GM19468 (cell line): ENCODE data around the gene DLGAP1.

Experiments used
- ATAC-seq: cut with Tn5 transposase; IDR thresholded peaks from one replicate; pipeline ENCODE4 v1.9.1; 2021; ENCODE audit warnings: mild to moderate bottlenecking, moderate library complexity, moderate number of reproducible peaks; ENCODE audit not compliant: unreplicated experiment; ENCODE audit errors: extremely low read depth

The DLGAP1 gene

DNA sequence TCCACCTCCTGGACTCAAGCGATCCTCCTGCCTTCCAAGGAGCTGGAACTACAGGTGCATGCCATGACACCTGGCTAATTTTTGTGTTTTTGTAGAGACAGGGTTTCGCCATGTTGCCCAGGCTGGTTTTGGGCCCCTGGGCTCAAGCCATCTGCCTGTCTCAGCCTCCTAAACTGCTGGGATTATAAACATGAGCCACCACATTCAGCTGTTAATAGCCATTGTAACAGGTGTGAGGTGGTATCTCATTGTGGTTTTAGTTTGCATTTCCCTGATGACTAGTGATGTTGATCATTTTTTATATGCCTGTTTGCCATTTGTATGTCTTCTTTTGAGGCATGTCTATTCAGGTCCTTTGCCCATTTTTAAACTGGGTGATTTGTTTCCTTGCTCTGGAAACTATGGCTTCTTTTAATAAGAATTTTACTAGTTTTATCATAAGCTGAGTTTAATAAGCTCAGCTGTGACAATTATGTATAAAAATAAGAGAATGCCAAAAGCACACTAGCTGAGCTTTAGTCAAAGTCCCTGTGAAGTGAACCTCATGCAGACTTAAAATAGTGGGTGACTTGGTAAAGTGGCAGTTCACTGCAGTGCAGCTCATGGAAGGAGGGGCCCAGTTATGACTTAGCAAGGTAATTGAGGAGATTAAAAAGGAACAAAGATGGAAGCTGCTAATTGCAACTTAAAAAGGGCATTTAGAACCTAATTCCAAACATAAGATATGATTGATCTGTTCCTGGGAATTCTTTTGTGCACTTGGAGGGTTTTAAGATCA is 540.1 kb downstream of the DLGAP1 start:
- ATAC-seq = no peak

DNA sequence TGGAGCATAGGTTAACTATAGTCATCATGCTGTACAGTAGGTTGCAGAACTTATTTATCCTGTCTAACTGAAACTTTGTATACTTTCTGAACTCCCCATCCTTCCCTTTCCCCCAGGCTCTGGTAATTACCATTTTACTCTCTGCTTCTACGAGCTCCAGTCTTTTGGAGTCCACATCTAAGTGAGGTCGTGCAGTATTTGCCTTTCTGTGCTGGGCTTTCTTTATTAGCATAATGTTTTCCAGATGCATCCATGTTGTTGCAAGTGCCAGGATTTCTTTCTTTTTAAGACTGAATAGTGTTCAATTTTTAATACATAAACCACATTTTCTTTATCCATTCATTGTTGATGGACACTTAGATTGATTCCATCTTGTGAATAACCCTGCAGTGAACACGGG is 541.0 kb downstream of the DLGAP1 start:
- no peak for ATAC-seq

DNA sequence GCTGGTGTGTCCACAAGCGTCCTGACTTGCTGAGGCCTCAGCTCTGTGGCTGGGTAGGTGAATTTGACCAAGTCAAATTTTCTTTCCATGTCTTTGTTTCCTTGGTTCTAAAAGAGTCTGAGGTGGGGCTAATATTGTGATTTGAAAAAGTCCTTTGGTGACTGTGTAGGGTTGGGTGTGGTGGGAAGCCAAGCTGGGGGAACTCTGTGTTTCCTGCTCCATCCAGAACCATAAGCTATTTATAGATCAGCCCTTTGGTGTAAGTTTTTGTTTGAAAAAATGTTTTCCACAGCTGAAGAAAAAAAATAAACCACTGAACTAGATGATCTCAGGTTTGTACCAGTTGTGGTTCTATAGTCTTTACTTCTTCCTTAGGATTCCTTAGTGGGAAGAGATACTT is 542.4 kb downstream of the DLGAP1 start:
- ATAC-seq = no peak

DNA sequence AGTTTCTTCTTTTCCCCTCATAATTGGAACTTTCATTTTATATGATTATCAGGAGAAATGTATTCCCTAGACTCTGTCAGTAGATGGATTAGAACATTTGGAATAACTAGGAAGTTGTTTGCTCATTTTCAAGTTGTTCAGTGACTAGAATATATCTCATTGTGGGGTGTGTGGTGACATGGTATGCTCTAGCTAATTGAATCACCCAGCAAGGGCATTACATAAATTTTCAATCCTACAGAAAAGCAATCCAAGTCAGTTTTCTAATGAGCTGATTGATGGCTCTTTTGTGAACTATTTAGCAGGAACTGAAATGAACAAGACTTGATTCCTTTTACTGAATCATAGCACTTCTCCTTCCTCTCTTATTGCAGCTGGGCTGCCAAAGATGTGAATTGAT is 543.7 kb downstream of the DLGAP1 start:
- no peak for ATAC-seq

DNA sequence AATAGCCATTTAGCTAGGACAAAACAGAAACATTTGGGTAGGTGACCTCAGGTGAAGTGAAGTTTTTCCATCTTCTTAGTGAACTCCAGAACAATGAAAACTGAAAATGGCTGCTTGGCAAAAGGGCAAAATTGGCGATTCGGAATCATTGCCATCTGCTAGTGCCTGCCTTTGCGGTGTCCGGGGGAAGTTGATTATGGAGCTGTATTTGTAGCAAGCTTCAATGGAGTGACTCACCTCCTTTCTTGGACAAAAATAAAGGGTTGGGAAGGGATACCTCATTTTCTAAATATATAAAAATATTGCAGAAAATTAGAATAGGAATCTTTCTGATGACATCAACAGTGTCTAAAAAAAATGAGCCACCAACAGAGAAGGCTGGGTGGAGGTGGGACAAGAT is 544.6 kb downstream of the DLGAP1 start:
- no peak for ATAC-seq

DNA sequence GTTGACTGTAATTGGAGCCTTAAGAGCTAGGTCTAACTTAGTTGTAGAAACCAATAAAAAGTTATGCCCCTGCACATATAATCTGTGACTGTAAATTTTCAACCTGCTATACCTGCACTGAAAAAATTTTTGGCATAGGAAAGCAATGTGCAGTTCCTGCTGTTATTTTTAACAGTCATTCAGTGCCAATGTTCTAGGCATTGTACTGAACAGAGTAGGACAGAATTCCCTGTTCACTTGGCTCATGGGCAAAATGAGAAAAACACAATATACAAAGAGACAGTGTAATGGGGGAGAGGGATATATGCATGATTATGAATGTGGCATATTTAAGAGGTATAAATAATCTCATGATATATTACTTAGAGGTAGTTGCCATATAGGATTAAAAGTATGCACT is 547.2 kb downstream of the DLGAP1 start:
- ATAC-seq = no peak

DNA sequence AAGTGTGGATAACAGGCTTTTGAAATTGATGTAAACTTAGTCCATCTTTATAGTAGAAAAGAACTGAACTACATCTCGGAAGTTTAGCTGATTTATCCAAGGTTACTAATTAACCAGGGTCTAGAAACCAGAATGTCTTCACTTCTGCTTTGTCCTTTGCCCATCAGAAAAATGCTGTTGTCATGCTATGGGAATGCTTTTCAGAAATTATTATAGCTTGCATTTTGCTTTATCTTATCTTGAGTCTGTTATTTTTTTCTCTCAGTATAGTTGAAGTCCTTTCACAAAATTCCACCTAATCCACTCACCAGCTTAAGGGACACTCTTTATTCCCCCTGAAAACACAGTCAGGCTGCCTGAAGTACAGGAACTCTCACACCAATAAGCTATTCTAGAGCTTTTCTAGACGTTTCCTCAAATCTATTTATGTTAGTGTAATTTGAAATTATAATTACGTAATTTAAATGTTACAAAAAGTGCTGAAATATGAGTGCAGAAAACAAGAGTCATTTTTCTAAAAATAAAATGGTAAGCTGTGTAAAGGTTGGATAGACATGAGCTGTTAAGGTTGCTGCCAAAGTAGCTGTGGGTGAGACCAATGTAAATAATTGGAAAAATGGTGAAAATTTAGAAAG is 548.9 kb downstream of the DLGAP1 start:
- ATAC-seq = no peak

DNA sequence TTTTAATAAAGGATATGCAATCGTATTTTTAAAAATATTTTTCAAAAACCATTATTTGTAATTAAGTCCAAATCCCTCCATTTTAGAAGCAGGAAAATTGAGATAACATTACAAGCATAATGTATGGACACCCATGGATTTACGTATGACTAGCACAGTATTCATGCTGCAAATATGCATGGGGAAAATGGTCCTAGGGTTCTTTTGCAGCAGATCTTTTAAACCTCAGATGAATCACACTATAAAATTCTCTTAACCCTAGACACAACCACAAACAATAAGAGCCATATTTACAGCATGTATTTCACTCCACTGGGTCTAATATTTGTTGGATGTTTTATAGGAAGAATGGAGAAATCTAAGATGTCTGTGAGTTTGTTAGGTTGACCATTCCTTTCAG is 551.8 kb downstream of the DLGAP1 start:
- no peak for ATAC-seq

DNA sequence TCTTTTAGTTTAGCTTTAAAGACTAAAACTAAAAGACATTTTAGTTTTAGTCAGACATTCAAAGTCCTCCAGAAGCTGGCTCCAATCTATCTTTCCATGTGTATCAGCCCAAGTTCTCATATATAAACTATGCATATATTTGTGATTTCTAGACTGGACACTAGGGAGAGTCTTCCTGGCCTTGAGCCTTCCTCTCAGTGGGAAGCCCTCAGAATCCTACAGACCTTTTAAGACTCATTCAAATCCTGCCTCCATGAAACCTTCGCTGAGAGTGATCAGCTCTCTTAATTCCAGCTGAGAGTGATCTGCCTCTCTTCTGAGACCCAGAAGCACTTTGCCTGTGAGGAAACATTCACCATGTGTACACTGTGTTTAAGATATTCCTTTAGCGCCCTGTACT is 552.4 kb downstream of the DLGAP1 start:
- ATAC-seq = no peak

DNA sequence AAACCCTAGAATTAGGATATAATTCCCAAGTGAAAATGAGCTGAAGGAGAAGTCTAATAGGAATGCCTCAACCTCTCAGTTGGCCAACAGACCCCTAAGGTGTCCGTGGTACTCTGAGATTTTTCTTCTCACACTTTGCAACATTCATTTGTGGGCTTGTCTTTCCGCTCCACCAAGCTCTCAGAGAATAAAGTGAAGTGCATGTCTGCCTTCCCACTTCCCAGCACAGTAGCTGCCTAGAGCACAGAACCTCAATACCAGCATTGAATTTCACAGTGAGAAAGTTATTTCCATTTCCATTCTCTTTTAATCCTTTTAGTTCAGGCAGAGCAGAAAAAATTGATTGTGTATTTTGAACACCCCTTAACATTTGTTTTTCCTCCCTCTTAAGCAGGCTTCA is 553.3 kb downstream of the DLGAP1 start:
- no peak for ATAC-seq

DNA sequence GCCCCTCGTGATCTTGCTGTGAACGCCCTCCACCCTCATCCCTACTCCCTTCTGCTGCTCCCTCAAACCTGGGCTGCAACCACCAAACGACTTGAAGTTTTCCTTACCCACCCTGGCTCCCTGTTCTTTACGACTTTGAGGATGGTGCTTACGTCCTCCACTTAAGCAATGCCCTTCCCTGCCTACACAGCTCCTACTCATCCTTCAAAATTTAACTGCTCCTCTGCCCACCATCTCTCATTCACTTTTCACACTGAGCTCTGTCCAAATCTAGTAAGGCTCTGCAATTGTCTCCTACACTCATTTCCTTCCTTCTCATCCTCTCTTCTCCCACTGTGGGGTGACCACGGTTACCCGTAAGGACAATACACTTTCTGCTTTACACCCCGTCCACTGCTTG is 554.1 kb downstream of the DLGAP1 start:
- no peak for ATAC-seq

DNA sequence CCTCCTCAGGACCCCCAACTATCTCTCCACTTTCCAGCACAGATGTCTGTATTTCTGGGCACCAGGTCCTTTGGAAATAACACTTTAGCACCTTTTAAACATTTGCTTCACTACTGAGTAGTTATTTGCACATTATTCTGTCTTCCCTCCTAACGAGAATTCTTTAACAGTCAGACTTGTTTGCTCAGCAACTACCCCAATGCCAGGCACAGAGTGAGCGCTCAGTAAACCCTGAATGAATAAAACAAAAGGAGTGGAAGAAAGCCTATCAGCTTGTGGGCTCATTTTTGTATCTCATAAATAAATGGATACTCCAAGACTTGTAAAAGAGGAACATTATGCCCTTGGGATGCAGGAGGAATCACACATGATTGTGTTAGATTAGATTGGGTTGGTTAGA is 554.8 kb downstream of the DLGAP1 start:
- ATAC-seq = no peak

DNA sequence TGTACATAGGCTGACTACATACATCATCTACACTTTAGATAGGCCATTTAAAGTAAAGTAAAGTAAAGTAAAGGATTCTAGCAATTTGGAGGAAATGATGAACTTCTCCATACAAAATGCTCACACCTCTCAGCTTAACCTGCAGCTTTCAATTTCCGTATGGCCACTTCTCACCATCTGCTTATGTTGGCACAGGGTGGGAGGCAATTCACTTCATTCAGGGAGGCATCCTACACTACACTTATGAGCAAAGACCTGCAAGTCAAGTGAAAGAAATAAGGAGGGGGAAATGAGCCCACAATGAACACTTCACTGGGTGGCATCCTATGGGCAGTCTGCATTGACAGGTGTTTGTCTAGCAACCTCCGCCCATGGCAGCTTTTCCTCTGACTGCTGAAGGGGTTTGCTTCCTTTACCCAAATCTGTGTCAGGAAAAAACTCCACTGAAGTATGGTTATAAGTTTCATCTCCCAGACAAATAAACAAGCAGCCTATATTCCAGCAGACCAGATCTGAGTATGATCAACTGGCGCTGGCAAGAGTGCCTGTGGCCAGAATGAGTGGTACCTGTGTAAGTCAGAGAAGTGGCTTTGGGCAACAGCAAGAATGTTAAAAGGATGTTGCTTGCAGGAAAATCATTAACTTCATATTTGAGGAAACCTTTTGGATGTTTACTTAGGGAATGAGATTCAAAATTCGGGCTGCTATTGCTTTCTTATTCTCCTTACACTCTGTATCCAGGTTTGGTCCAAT is 556.1 kb downstream of the DLGAP1 start:
- ATAC-seq = no peak

DNA sequence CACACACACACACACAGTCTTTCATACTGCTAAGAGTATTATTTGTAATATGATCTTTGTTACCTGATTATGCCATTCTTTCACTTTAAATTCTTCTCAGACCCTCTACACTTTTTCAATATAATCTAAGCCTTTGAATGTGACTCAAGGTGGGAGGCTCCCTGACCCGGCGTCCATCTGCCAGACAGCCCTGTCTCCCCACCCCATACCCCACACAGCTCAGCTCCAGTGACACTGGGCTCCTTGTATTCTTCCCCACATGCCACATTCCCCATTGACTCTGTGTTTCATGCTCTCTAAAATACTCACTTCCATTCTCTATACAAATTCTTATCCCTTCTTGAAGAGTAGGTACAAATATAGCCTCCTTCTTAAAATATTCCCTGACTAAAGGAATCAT is 563.0 kb downstream of the DLGAP1 start:
- ATAC-seq = no peak

DNA sequence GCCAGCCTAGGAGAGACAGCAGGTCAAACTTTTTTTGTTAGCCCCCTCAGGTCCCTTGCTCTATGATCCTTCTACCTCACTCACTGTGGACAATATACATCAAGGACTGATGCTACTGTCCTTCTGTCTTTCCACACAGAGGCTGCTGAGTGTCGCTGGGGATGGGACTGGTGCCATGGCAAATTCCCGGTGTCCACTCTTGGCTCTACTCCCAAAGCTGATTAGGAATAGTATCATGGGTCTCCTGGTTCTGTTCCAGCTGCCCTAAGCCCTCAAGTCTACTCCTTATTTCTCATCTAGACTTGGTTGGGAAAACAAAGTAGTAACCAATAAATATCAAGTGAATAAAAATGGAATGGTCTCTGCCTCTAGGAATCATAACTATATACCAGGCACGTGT is 563.9 kb downstream of the DLGAP1 start:
- ATAC-seq = no peak

DNA sequence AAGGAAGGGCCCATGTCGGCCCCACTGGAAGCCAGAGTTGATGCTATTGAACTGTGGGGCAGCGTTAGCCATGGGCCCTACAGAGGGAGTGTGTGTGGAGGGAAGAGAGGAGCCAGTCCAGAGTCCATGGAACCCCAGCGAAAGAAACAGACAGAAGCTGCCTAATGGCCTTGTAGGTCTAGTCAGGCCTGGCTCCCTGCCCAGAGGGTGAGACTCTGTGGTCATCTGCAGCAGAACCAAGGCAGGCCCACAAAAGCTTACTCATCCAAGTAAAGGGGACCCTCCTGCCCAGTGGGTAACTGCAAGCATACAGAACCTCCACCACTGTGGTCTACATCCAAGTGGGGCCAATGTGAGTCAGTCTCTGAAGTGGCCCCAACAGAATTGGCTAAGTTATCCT is 565.3 kb downstream of the DLGAP1 start:
- no peak for ATAC-seq

DNA sequence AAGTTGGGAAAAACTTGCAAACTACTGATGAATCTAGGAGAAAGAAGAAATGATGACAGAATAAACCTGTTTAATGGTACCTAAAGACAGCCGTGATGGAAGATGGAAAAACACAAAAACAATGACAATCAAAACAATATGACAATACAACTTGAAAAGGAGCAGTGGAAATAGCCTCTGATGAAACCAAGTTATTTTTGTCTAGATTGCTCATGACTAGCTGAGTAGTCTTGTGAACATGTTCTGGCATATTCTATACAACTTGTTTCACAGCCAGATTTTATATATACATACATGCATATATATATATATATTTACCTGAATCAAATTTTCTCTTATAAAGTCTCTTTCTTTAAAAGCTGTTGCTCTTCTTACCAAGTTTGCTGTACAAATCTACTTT is 566.0 kb downstream of the DLGAP1 start:
- ATAC-seq = no peak

DNA sequence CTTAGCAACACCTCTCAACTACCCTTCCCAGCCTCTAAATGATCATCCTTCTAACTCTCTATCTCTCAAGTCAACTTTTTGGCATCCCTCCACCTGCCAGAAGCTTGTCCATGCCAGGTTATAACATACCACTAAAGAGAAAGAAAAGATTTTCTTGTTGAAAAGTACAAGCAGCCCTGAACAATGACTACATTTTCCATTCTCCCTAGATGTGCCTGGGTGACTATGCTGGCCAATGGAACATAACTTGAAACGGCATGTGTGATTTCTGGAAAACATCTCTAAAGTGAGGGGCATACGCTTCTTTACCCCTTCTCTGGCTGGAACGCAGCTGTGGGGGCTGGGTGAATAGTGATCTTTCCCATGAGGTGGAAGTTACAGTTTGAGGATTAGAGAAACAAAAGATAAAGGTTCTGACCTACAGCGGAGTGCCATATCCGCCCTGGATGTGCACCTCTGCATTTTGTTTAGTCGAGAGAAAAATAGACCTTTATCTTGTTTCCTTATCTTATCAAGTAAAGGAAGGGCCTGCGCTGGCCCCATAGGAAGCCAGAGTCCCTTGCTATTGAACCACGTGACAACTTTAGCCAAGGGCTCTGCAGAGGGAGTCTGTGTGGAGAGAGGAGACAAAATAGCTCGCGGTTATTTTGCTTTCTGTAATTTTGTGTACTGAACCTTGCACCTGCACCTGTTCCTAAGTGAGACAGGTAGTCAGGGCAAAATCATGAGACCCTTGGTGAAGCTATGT is 568.4 kb downstream of the DLGAP1 start:
- ATAC-seq = no peak

DNA sequence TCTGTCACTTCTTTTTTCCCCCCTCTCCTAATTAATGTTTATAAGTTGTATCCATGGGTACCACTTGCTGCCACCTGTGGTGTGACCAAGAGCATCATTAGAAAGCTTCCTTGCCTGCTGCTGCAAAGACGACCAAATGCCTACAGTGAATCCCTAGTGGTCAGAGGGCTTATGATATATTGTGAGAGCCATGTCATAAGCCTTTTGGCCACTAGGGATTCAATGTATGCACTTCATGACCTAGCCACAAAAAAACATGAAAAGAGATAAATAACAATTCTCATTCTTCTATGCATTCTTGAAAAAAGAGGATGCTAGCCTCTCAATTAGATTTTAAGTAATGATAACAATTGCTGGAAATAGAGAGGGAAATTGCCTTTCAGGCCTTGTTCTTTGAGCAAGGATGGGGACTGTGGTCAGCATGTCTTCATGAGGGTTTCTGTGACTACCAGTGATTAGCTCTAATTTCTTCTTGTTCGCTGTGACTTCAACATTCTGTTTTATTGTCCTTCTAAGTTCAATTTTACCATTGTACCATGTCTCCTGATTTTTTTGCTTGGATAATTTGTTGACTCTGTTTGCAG is 569.8 kb downstream of the DLGAP1 start:
- ATAC-seq = no peak

DNA sequence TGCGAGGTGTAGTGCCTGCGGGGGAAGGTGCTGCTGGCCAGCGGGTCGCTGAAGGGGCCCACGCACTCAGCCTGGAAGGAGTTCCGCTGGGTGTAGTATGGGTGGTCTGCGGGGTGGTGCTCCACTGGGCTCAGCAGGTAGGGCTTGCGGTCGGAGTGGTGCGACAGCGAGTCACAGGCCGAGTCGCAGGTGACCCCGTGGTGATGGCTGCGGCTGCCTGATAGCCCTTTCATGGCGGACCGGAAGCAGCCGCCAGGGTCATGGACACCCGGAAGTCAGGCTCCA is 575.3 kb downstream of the DLGAP1 start:
- no peak for ATAC-seq
